ENCODE data around the gene STUB1.

DNA sequence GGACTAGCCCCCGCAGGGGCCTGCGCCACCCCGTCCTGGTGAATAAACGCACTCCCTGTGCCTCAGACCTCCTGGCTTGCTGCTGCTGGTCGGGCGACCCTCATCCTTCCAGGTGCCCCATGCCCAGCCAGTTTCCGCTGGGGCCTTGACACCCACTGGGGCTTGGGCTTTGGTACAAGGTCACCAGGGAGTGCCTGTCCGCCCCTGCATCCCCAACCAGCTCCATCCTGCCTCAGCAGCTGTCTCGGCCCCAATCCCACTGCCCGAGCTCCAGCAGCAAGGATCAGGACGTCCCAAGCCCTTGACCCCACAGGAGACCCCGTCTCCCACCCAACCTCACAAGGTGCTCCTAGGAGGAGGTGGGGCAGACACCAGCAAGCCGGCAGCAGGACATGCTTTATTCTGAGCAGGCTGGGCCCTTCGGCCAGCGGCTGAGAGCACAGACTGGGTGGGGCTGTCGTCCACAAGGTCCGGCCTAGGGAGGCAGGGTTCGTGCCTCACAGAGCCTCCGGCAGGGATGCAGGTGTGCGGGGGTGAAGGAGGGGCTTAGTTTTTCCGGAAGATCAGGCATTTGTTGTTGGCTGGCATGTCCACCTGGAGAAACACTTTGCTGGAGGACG lies 46.0 kb upstream of the STUB1 start:
- no peak for TF ChIP-seq CTCF (IDR thresholded peaks at IDR 0.05)
- no peak for TF ChIP-seq EP300 (IDR thresholded peaks at IDR 0.05)

All from stomach (tissue), 4 donors.